ENCODE results near the gene VWA5A.
"Not testable (repeated sequence)": the region's sequence is repeated elsewhere in the genome, so short reads cannot be mapped to it uniquely, and the experiment has no call there.

The VWA5A gene

DNA sequence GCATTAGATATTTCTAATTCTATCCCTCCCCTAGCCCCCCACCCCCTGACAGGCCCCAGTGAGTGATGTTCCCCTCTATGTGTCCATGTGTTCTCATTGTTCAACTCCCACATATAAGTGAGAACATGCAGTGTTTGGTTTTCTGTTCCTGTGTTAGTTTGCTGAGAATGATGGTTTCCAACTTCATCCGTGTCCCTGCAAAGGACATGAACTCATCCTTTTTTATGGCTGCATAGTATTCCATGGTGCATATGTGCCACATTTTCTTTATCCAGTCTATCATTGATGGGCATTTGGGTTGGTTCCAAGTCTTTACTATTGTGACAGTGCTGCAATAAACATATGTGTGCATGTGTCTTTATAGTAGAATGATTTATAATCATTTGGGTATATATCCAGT, 11.9 kb downstream of the VWA5A start:
- not testable (repeated sequence) for H3K27ac ChIP-seq (ENCODE audit: low read depth, low read length); H3K4me3 ChIP-seq (ENCODE audit: low read depth in 1 of 2, low read length in 2 of 2); H3K27me3 ChIP-seq (ENCODE audit: control insufficient read depth in 1 of 2, insufficient read depth in 2 of 2, low read length in 2 of 2); H3K4me1 ChIP-seq (ENCODE audit: insufficient read depth, low read length); H3K9me3 ChIP-seq (ENCODE audit: low read length); H3K9ac ChIP-seq (ENCODE audit: low read length)
- peaks cover 22% of the 10 kb centered on the region for H3K36me3 ChIP-seq (ENCODE audit: insufficient read depth, low read length)

DNA sequence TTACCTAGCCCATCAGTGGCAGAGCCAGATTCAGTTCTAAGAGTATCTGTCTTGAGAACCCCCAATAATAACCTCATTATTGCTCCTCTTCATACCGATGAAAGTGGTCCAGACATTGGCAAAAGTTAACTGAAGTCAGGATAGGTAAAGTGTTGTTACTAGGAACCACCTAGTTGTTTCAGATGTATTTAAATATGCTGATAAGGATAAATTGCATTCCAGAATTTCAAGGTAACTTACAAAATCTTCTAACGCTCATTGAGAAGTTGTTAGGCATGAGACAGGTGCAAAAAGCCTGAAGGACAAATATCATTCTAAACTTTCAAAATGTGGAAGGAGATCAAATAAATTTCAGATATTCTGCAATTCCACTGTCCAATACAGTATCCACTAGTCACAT, 27.8 kb downstream of the VWA5A start:
- Histone ChIP-seq H3K27me3 (ENCODE audit: control insufficient read depth in 1 of 2, insufficient read depth in 2 of 2, low read length in 2 of 2) (no peaks in the 10 kb centered on the region), H3K9me3 (ENCODE audit: low read length) (no peaks in the 10 kb centered on the region), H3K27ac (ENCODE audit: low read depth, low read length) (no peak overlapping the region), H3K36me3 (ENCODE audit: insufficient read depth, low read length) (peaks cover 21% of the 10 kb centered on the region), H3K4me3 (ENCODE audit: low read depth in 1 of 2, low read length in 2 of 2) (no peak overlapping the region), H3K9ac (ENCODE audit: low read length) (no peak overlapping the region), H3K4me1 (ENCODE audit: insufficient read depth, low read length) (no peaks in the 10 kb centered on the region)

- no peaks in the 10 kb centered on the region for H3K9me3 ChIP-seq (ENCODE audit: low read length)
- H3K27me3 ChIP-seq (ENCODE audit: control insufficient read depth in 1 of 2, insufficient read depth in 2 of 2, low read length in 2 of 2) = no peaks in the 10 kb centered on the region
- H3K36me3 ChIP-seq (ENCODE audit: insufficient read depth, low read length) = peaks cover 11% of the 10 kb centered on the region
- H3K4me3 ChIP-seq (ENCODE audit: low read depth in 1 of 2, low read length in 2 of 2) = no peak overlapping the region
- no peak overlapping the region for H3K9ac ChIP-seq (ENCODE audit: low read length)
- no peak overlapping the region for H3K27ac ChIP-seq (ENCODE audit: low read depth, low read length)
- H3K4me1 ChIP-seq (ENCODE audit: insufficient read depth, low read length) = no peaks in the 10 kb centered on the region
Measured at GRCh38 chr11:124147951-124148350, 32.7 kb downstream of the VWA5A start.

DNA sequence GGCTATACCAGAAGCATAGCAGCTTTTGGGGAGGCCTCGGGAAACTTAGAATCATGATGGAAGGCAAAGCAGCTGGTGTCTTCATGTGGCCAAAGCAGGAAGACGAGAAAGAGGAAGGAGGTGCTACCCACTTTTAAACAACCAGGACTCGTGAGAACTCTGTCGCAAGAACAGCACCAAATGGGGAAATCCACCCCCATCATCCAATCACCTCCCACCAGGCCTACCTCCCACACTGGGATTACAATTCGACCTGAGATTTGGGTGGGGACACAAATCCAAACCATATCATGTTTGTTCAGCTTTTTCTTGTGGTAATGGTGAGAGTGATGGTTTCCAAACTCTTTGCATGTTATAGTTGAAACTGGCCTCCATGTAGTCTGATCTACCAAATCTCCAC, 35.4 kb downstream of the VWA5A start:
- no peak overlapping the region for H3K4me3 ChIP-seq (ENCODE audit: low read depth in 1 of 2, low read length in 2 of 2)
- no peaks in the 10 kb centered on the region for H3K36me3 ChIP-seq (ENCODE audit: insufficient read depth, low read length)
- no peak overlapping the region for H3K9ac ChIP-seq (ENCODE audit: low read length)
- H3K9me3 ChIP-seq (ENCODE audit: low read length) = no peaks in the 10 kb centered on the region
- H3K27ac ChIP-seq (ENCODE audit: low read depth, low read length) = no peak overlapping the region
- H3K4me1 ChIP-seq (ENCODE audit: insufficient read depth, low read length) = no peaks in the 10 kb centered on the region
- no peaks in the 10 kb centered on the region for H3K27me3 ChIP-seq (ENCODE audit: control insufficient read depth in 1 of 2, insufficient read depth in 2 of 2, low read length in 2 of 2)

DNA sequence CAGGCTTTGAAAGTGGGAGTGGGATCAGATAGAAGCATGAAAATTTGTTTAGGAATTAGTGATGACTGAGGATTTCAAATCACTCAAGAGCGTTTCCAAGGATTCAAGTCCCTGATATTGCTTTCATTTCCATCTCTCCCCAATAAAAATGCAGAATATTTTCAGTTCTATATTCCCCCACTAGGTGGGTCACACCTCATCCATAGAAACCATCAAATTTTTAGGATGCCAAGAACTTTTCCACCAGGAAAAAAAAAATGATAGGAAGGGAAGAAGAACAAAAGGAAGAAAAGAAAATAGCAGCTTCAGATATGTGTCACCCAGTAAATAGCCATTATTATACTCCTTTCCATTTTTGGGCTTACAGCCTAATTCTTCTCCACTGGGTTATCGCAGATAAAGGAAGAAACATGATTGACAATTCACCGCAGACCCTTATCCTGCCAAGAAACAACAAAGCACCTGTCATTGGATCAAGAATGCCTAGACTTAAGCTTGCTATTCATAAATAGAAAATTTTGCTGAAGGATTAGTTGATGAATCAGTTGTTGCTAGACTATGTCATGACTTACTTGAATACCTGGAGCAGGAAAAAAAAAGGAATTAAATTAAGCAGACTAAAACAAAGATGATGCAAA, 37.6 kb downstream of the VWA5A start:
- Histone ChIP-seq H3K9ac (ENCODE audit: low read length) (no peak overlapping the region), H3K27ac (ENCODE audit: low read depth, low read length) (no peak overlapping the region), H3K4me1 (ENCODE audit: insufficient read depth, low read length) (no peaks in the 10 kb centered on the region), H3K9me3 (ENCODE audit: low read length) (no peaks in the 10 kb centered on the region), H3K27me3 (ENCODE audit: control insufficient read depth in 1 of 2, insufficient read depth in 2 of 2, low read length in 2 of 2) (no peaks in the 10 kb centered on the region), H3K36me3 (ENCODE audit: insufficient read depth, low read length) (no peaks in the 10 kb centered on the region), H3K4me3 (ENCODE audit: low read depth in 1 of 2, low read length in 2 of 2) (no peak overlapping the region)

GRCh38 chr11:124153821-124154220, 38.6 kb downstream of the VWA5A start:
- H3K27ac ChIP-seq (ENCODE audit: low read depth, low read length) = no peak overlapping the region

GRCh38 chr11:124159481-124159880, 44.2 kb downstream of the VWA5A start:
- Histone ChIP-seq H3K27me3 (ENCODE audit: control insufficient read depth in 1 of 2, insufficient read depth in 2 of 2, low read length in 2 of 2) (no peaks in the 10 kb centered on the region), H3K4me3 (ENCODE audit: low read depth in 1 of 2, low read length in 2 of 2) (no peak overlapping the region), H3K27ac (ENCODE audit: low read depth, low read length) (no peak overlapping the region), H3K9ac (ENCODE audit: low read length) (no peak overlapping the region), H3K4me1 (ENCODE audit: insufficient read depth, low read length) (no peaks in the 10 kb centered on the region), H3K36me3 (ENCODE audit: insufficient read depth, low read length) (no peaks in the 10 kb centered on the region), H3K9me3 (ENCODE audit: low read length) (no peaks in the 10 kb centered on the region)

More at GRCh38 chr11:124153821-124154220, 38.6 kb downstream of the VWA5A start:
- H3K36me3 ChIP-seq (ENCODE audit: insufficient read depth, low read length) = no peaks in the 10 kb centered on the region
- H3K27me3 ChIP-seq (ENCODE audit: control insufficient read depth in 1 of 2, insufficient read depth in 2 of 2, low read length in 2 of 2) = no peaks in the 10 kb centered on the region
- H3K4me3 ChIP-seq (ENCODE audit: low read depth in 1 of 2, low read length in 2 of 2) = no peak overlapping the region
- no peaks in the 10 kb centered on the region for H3K9me3 ChIP-seq (ENCODE audit: low read length)
- H3K4me1 ChIP-seq (ENCODE audit: insufficient read depth, low read length) = no peaks in the 10 kb centered on the region
- H3K9ac ChIP-seq (ENCODE audit: low read length) = no peak overlapping the region

DNA sequence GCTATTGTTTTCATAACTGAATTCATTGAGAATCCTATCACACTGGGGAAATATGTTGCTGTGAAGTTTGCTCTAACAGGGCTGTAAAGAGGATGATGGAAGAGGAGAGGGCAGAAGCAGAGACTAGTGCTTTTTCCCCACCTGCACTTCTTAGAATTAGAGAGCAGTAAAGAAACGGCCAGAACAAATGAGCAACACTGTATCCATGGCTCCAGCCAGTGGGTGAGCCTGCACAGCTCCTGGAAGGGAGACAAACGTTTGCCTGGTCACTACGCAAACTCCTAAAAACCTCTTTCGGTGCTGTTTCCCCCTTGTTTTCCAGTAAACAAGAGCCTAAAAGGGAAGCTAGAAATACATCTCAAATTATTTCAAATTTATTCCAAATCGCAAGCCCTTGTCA, 45.7 kb downstream of the VWA5A start:
- Histone ChIP-seq H3K9me3 (ENCODE audit: low read length) (no peaks in the 10 kb centered on the region), H3K9ac (ENCODE audit: low read length) (no peak overlapping the region), H3K4me3 (ENCODE audit: low read depth in 1 of 2, low read length in 2 of 2) (no peak overlapping the region), H3K27me3 (ENCODE audit: control insufficient read depth in 1 of 2, insufficient read depth in 2 of 2, low read length in 2 of 2) (no peaks in the 10 kb centered on the region), H3K27ac (ENCODE audit: low read depth, low read length) (no peak overlapping the region), H3K4me1 (ENCODE audit: insufficient read depth, low read length) (no peaks in the 10 kb centered on the region), H3K36me3 (ENCODE audit: insufficient read depth, low read length) (no peaks in the 10 kb centered on the region)

- no peaks in the 10 kb centered on the region for H3K36me3 ChIP-seq (ENCODE audit: insufficient read depth, low read length)
- H3K27ac ChIP-seq (ENCODE audit: low read depth, low read length) = no peak overlapping the region
- H3K4me1 ChIP-seq (ENCODE audit: insufficient read depth, low read length) = no peaks in the 10 kb centered on the region
- H3K9me3 ChIP-seq (ENCODE audit: low read length) = no peaks in the 10 kb centered on the region
- H3K9ac ChIP-seq (ENCODE audit: low read length) = no peak overlapping the region
- H3K27me3 ChIP-seq (ENCODE audit: control insufficient read depth in 1 of 2, insufficient read depth in 2 of 2, low read length in 2 of 2) = no peaks in the 10 kb centered on the region
- H3K4me3 ChIP-seq (ENCODE audit: low read depth in 1 of 2, low read length in 2 of 2) = no peak overlapping the region
Measured at GRCh38 chr11:124167826-124168231, 52.6 kb downstream of the VWA5A start.

GRCh38 chr11:124168796-124169195, 53.5 kb downstream of the VWA5A start:
- H3K27me3 ChIP-seq (ENCODE audit: control insufficient read depth in 1 of 2, insufficient read depth in 2 of 2, low read length in 2 of 2) = no peaks in the 10 kb centered on the region
- no peaks in the 10 kb centered on the region for H3K36me3 ChIP-seq (ENCODE audit: insufficient read depth, low read length)
- no peak overlapping the region for H3K27ac ChIP-seq (ENCODE audit: low read depth, low read length)
- H3K9ac ChIP-seq (ENCODE audit: low read length) = no peak overlapping the region
- no peaks in the 10 kb centered on the region for H3K4me1 ChIP-seq (ENCODE audit: insufficient read depth, low read length)
- no peak overlapping the region for H3K4me3 ChIP-seq (ENCODE audit: low read depth in 1 of 2, low read length in 2 of 2)
- H3K9me3 ChIP-seq (ENCODE audit: low read length) = no peaks in the 10 kb centered on the region

GRCh38 chr11:124170315-124170714, 55.1 kb downstream of the VWA5A start:
- not testable (repeated sequence) for H3K4me3 ChIP-seq (ENCODE audit: low read depth in 1 of 2, low read length in 2 of 2); H3K4me1 ChIP-seq (ENCODE audit: insufficient read depth, low read length); H3K36me3 ChIP-seq (ENCODE audit: insufficient read depth, low read length); H3K9ac ChIP-seq (ENCODE audit: low read length); H3K27ac ChIP-seq (ENCODE audit: low read depth, low read length); H3K9me3 ChIP-seq (ENCODE audit: low read length); H3K27me3 ChIP-seq (ENCODE audit: control insufficient read depth in 1 of 2, insufficient read depth in 2 of 2, low read length in 2 of 2)

- no peak overlapping the region for H3K4me3 ChIP-seq (ENCODE audit: low read depth in 1 of 2, low read length in 2 of 2)
- H3K36me3 ChIP-seq (ENCODE audit: insufficient read depth, low read length) = no peaks in the 10 kb centered on the region
- H3K4me1 ChIP-seq (ENCODE audit: insufficient read depth, low read length) = no peaks in the 10 kb centered on the region
- no peak overlapping the region for H3K9ac ChIP-seq (ENCODE audit: low read length)
- no peaks in the 10 kb centered on the region for H3K9me3 ChIP-seq (ENCODE audit: low read length)
- H3K27ac ChIP-seq (ENCODE audit: low read depth, low read length) = no peak overlapping the region
- no peaks in the 10 kb centered on the region for H3K27me3 ChIP-seq (ENCODE audit: control insufficient read depth in 1 of 2, insufficient read depth in 2 of 2, low read length in 2 of 2)
Measured at GRCh38 chr11:124170801-124171586, 55.7 kb downstream of the VWA5A start.

All from muscle layer of colon (tissue), 2 donors.